GM23338 (cell line): ENCODE measurements around the gene DDX39A.

Source experiments
- CREB1 ChIP-seq: fragments of 250-450 bp; sonication (Bioruptor Pico); IDR thresholded peaks from 2 replicates; pipeline ENCODE4 v1.5.0; 2020; ENCODE audit warnings: low read depth, mild to moderate bottlenecking, moderate library complexity
- EZH2 ChIP-seq: fragments of 200-600 bp; sonication (generic); IDR thresholded peaks from one replicate; pipeline ENCODE4 v1.8.0; 2017; ENCODE audit warnings: antibody characterized with exemption, mild to moderate bottlenecking, low read depth; ENCODE audit not compliant: unreplicated experiment
- EZH2phosphoT487 ChIP-seq: fragments of 200-600 bp; sonication (generic); IDR thresholded peaks from one replicate; pipeline ENCODE4 v1.8.1; 2018; ENCODE audit warnings: antibody characterized with exemption; ENCODE audit not compliant: unreplicated experiment
- JUNB ChIP-seq: IDR thresholded peaks from one replicate; pipeline ENCODE4 v1.6.1; 2016; ENCODE audit warnings: antibody characterized with exemption; ENCODE audit not compliant: unreplicated experiment
- NANOG ChIP-seq: IDR thresholded peaks from 2 replicates; pipeline ENCODE4 v1.6.1; 2016; ENCODE audit warnings: antibody characterized with exemption, borderline replicate concordance
- POLR2AphosphoS5 ChIP-seq: IDR thresholded peaks from 2 replicates; pipeline ENCODE4 v1.6.1; 2016; ENCODE audit warnings: antibody characterized with exemption, low read depth
- STAT1 ChIP-seq: IDR thresholded peaks from one replicate; pipeline ENCODE4 v1.6.1; 2016; ENCODE audit warnings: antibody characterized with exemption; ENCODE audit not compliant: unreplicated experiment
- ZNF114 ChIP-seq: fragments of 250-450 bp; sonication (Bioruptor Pico); IDR thresholded peaks from 2 replicates; pipeline ENCODE4 v1.5.0; 2020; ENCODE audit warnings: mild to moderate bottlenecking, moderate library complexity
- ZNF331 ChIP-seq: fragments of 250-450 bp; sonication (Bioruptor Pico); IDR thresholded peaks from 2 replicates; pipeline ENCODE4 v1.5.0; 2020; ENCODE audit warnings: low read depth, mild to moderate bottlenecking, moderate library complexity
- TF ChIP-seq, protein P1 (sequence below), 2 experiments: fragments of 200-600 bp in 1 of 2; sonication (generic) in 1 of 2; conservative IDR thresholded peaks; 2 replicates each; pipeline versions ENCODE4 v1.5.1 to v1.6.1; 2016 to 2017; ENCODE audit warnings: antibody characterized with exemption in 2 of 2, low read depth in 2 of 2, mild to moderate bottlenecking in 2 of 2, moderate library complexity in 1 of 2
- TF ChIP-seq, protein P2 (sequence below): IDR thresholded peaks from one replicate; pipeline ENCODE4 v1.6.1; 2018; ENCODE audit warnings: antibody characterized with exemption; ENCODE audit not compliant: unreplicated experiment
- TF ChIP-seq, protein P3 (sequence below): IDR thresholded peaks from 2 replicates; pipeline ENCODE4 v1.6.1; 2016; ENCODE audit warnings: antibody characterized with exemption

DNA sequence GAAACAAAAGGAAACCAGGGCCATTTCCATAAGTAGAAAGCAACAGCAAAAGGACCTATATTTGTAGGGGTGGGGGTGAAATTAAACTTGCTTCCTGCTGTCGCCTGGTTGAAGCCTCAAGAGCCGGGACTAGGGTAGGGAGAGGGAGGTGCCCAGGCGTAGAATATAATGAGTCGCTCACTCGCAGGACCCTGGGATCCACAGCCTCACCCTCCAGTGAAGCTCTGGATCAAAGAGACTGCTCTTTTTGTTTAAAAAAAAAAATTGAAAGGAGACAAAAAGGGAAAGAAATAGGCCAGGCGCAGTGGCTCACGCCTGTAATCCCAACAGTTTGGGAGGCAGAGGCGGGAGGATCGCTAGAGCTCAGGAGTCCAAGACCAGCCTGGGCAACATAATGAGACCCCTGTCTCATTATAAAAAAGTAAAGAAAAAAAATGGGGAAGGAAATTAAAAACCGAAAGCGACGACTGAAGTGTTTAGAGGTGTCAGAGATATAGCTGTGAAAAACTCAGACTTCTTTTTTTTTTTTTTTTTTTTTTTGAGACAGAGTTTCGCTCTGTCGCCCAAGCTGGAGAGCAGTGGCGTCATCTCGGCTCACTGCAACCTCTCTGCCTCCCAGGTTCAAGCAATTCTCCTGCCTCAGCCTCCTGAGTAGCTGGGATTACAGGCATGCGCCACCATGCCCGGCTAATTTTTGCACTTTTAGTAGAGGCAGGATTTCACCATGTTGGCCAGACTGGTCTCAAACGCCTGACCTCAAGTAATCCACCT is 48.8 kb downstream of the DDX39A start:
- TF ChIP-seq, protein P1, sequence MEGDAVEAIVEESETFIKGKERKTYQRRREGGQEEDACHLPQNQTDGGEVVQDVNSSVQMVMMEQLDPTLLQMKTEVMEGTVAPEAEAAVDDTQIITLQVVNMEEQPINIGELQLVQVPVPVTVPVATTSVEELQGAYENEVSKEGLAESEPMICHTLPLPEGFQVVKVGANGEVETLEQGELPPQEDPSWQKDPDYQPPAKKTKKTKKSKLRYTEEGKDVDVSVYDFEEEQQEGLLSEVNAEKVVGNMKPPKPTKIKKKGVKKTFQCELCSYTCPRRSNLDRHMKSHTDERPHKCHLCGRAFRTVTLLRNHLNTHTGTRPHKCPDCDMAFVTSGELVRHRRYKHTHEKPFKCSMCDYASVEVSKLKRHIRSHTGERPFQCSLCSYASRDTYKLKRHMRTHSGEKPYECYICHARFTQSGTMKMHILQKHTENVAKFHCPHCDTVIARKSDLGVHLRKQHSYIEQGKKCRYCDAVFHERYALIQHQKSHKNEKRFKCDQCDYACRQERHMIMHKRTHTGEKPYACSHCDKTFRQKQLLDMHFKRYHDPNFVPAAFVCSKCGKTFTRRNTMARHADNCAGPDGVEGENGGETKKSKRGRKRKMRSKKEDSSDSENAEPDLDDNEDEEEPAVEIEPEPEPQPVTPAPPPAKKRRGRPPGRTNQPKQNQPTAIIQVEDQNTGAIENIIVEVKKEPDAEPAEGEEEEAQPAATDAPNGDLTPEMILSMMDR (conservative IDR thresholded peaks at IDR 0.05; ENCODE audit: low read depth in 2 of 2): no peak
- TF ChIP-seq EZH2 (no peak), POLR2AphosphoS5 (no peak), ZNF331 (CRISPR knock-in tag) (no peak), EZH2phosphoT487 (no peak), CREB1 (CRISPR knock-in tag) (no peak), ZNF114 (CRISPR knock-in tag) (no peak), NANOG (no peak), JUNB (no peak), STAT1 (no peak)
- TF ChIP-seq, protein P2, sequence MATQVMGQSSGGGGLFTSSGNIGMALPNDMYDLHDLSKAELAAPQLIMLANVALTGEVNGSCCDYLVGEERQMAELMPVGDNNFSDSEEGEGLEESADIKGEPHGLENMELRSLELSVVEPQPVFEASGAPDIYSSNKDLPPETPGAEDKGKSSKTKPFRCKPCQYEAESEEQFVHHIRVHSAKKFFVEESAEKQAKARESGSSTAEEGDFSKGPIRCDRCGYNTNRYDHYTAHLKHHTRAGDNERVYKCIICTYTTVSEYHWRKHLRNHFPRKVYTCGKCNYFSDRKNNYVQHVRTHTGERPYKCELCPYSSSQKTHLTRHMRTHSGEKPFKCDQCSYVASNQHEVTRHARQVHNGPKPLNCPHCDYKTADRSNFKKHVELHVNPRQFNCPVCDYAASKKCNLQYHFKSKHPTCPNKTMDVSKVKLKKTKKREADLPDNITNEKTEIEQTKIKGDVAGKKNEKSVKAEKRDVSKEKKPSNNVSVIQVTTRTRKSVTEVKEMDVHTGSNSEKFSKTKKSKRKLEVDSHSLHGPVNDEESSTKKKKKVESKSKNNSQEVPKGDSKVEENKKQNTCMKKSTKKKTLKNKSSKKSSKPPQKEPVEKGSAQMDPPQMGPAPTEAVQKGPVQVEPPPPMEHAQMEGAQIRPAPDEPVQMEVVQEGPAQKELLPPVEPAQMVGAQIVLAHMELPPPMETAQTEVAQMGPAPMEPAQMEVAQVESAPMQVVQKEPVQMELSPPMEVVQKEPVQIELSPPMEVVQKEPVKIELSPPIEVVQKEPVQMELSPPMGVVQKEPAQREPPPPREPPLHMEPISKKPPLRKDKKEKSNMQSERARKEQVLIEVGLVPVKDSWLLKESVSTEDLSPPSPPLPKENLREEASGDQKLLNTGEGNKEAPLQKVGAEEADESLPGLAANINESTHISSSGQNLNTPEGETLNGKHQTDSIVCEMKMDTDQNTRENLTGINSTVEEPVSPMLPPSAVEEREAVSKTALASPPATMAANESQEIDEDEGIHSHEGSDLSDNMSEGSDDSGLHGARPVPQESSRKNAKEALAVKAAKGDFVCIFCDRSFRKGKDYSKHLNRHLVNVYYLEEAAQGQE: no peak
- TF ChIP-seq, protein P3, sequence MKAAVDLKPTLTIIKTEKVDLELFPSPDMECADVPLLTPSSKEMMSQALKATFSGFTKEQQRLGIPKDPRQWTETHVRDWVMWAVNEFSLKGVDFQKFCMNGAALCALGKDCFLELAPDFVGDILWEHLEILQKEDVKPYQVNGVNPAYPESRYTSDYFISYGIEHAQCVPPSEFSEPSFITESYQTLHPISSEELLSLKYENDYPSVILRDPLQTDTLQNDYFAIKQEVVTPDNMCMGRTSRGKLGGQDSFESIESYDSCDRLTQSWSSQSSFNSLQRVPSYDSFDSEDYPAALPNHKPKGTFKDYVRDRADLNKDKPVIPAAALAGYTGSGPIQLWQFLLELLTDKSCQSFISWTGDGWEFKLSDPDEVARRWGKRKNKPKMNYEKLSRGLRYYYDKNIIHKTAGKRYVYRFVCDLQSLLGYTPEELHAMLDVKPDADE: no peak
